HepG2 (cell line): Measurements from ENCODE around the gene SLC13A5. TPM values are rescaled to one million over a fixed set of nuclear protein-coding genes. Genes with fewer than 3 reads are reported as not detected.

ENCODE experiments used
- AGO1 ChIP-seq: fragments of 200-400 bp; formaldehyde crosslinking; IDR thresholded peaks from 2 replicates; pipeline ENCODE4 v1.6.1; 2017; ENCODE audit warnings: mild to moderate bottlenecking, low read depth, low read length, moderate library complexity; ENCODE audit not compliant: poor library complexity, severe bottlenecking
- ARHGAP35 ChIP-seq: sonication (generic); formaldehyde crosslinking; IDR thresholded peaks from 2 replicates; pipeline ENCODE4 v1.9.0; 2022; ENCODE audit warnings: mild to moderate bottlenecking, inconsistent platforms, moderate library complexity, missing genetic modification reagents, borderline replicate concordance
- CENPX ChIP-seq: sonication (generic); formaldehyde crosslinking; IDR thresholded peaks from 2 replicates; pipeline ENCODE4 v1.9.0; 2021; ENCODE audit warnings: mild to moderate bottlenecking, missing genetic modification reagents, moderate library complexity
- DNMT3B ChIP-seq: conservative IDR thresholded peaks from 2 replicates; pipeline ENCODE4 v1.6.1; 2016; ENCODE audit warnings: missing biosample characterization, control low read depth
- DPF2 ChIP-seq: sonication (generic); formaldehyde crosslinking; IDR thresholded peaks from 2 replicates; pipeline ENCODE4 v1.4.0; 2020; ENCODE audit warnings: mild to moderate bottlenecking, low read depth, missing genetic modification reagents, borderline replicate concordance
- GABPA ChIP-seq, 2 experiments: IDR thresholded peaks; 2 replicates each; pipeline ENCODE4 v1.6.1; 2011 to 2016; ENCODE audit warnings: low read depth in 2 of 2, low read length in 1 of 2, missing biosample characterization in 1 of 2, missing genetic modification characterization in 1 of 2
- IKZF5 ChIP-seq: IDR thresholded peaks from 2 replicates; pipeline ENCODE4 v1.6.1; 2018; ENCODE audit warnings: missing genetic modification reagents, mild to moderate bottlenecking, missing compliant biosample characterization
- MBNL3 ChIP-seq: fragments of 250-450 bp; sonication (Bioruptor Pico); conservative IDR thresholded peaks from 2 replicates; pipeline ENCODE4 v1.8.0; 2022; ENCODE audit warnings: mild to moderate bottlenecking, inconsistent platforms
- MIER3 ChIP-seq: IDR thresholded peaks from 2 replicates; pipeline ENCODE4 v1.6.1; 2016; ENCODE audit warnings: missing compliant biosample characterization, borderline replicate concordance
- MTA3 ChIP-seq: sonication (generic); formaldehyde crosslinking; IDR thresholded peaks from 2 replicates; pipeline ENCODE4 v1.4.0; 2020; ENCODE audit warnings: missing genetic modification reagents
- PAF1 ChIP-seq: IDR thresholded peaks from 2 replicates; pipeline ENCODE4 v1.6.1; 2016; ENCODE audit warnings: missing genetic modification reagents, missing compliant biosample characterization
- POGZ ChIP-seq: sonication (generic); formaldehyde crosslinking; IDR thresholded peaks from 2 replicates; pipeline ENCODE4 v1.4.0; 2020; ENCODE audit warnings: mild to moderate bottlenecking, missing genetic modification reagents
- POLR2A ChIP-seq, 2 experiments: IDR thresholded peaks; 2 replicates each; pipeline ENCODE4 v1.6.1; 2011; ENCODE audit warnings: low read depth in 2 of 2, low read length in 2 of 2, mild to moderate bottlenecking in 1 of 2, moderate library complexity in 1 of 2; ENCODE audit not compliant: insufficient read depth in 1 of 2
- PRMT3 ChIP-seq: sonication (generic); formaldehyde crosslinking; IDR thresholded peaks from 2 replicates; pipeline ENCODE4 v1.8.1; 2022; ENCODE audit warnings: low read depth, mild to moderate bottlenecking, moderate library complexity, missing genetic modification reagents, borderline replicate concordance
- RFXAP ChIP-seq: sonication (generic); formaldehyde crosslinking; IDR thresholded peaks from 2 replicates; pipeline ENCODE4 v1.4.0; 2020; ENCODE audit warnings: missing genetic modification reagents, borderline replicate concordance
- SAP130 ChIP-seq: IDR thresholded peaks from 2 replicates; pipeline ENCODE4 v1.6.1; 2016; ENCODE audit warnings: low read depth
- SKIL ChIP-seq: sonication (generic); formaldehyde crosslinking; IDR thresholded peaks from 2 replicates; pipeline ENCODE4 v1.8.0; 2022; ENCODE audit warnings: missing genetic modification reagents, mild to moderate bottlenecking, moderate library complexity, borderline replicate concordance
- SP1 ChIP-seq, 2 experiments: fragments of 450-650 bp in 1 of 2; sonication (generic) in 1 of 2; formaldehyde crosslinking in 1 of 2; IDR thresholded peaks; 2 replicates each; pipeline versions ENCODE4 v1.4.0 to v1.6.1; 2016 to 2020; ENCODE audit warnings: missing genetic modification reagents in 1 of 2
- ZKSCAN5 ChIP-seq: sonication (generic); formaldehyde crosslinking; IDR thresholded peaks from 2 replicates; pipeline ENCODE4 v1.5.1; 2020; ENCODE audit warnings: mild to moderate bottlenecking, missing genetic modification reagents
- ZNF513 ChIP-seq: sonication (generic); formaldehyde crosslinking; conservative IDR thresholded peaks from 2 replicates; pipeline ENCODE4 v1.5.0; 2020; ENCODE audit warnings: missing genetic modification reagents
- ZNF652 ChIP-seq: IDR thresholded peaks from 2 replicates; pipeline ENCODE4 v1.6.1; 2016; ENCODE audit warnings: low read depth, borderline replicate concordance
- ZNF816 ChIP-seq: sonication (generic); formaldehyde crosslinking; IDR thresholded peaks from 2 replicates; pipeline ENCODE4 v1.8.0; 2022; ENCODE audit warnings: missing genetic modification reagents, mild to moderate bottlenecking, borderline replicate concordance
- polyA plus RNA-seq, 8 experiments: library from polyadenylated mRNA; depleted of rRNA in 3 of 8; stranded (reverse) in 7 of 8; unstranded in 1 of 8; fragments of >200 nt; fragmentation: Illumina TruSeq in 4 of 8; extraction: Trizol in 4 of 8; gene quantifications; 2 replicates each; pipeline versions ENCODE4 v1.2.1 to v1.2.3, GENCODE V29; 2011 to 2016; ENCODE audit warnings: low read depth in 4 of 8, missing spikeins in 1 of 8, mixed read lengths in 1 of 8; ENCODE audit not compliant: insufficient read depth in 1 of 8
- total RNA-seq, 5 experiments: library from RNA; depleted of rRNA; stranded (reverse); fragments of >200 nt; fragmentation: Illumina TruSeq; extraction: Trizol; gene quantifications; 2 replicates each; pipeline ENCODE4 v1.2.3, GENCODE V29; 2016; ENCODE audit warnings: low read depth in 1 of 5
- TF ChIP-seq, protein P1 (sequence below): sonication (generic); formaldehyde crosslinking; IDR thresholded peaks from 2 replicates; pipeline ENCODE4 v1.4.0; 2020; ENCODE audit warnings: missing genetic modification reagents
- TF ChIP-seq, protein P2 (sequence below): sonication (generic); formaldehyde crosslinking; IDR thresholded peaks from 2 replicates; pipeline ENCODE4 v1.4.0; 2020; ENCODE audit warnings: missing genetic modification reagents, low read depth, mild to moderate bottlenecking, borderline replicate concordance

SLC13A5 gene
- total and polyA plus RNA-seq, 2 of the 13 experiments (the other 11 are each of a cell fraction or from before 2014, with no cell fraction given) = 42.8 to 310 TPM

DNA sequence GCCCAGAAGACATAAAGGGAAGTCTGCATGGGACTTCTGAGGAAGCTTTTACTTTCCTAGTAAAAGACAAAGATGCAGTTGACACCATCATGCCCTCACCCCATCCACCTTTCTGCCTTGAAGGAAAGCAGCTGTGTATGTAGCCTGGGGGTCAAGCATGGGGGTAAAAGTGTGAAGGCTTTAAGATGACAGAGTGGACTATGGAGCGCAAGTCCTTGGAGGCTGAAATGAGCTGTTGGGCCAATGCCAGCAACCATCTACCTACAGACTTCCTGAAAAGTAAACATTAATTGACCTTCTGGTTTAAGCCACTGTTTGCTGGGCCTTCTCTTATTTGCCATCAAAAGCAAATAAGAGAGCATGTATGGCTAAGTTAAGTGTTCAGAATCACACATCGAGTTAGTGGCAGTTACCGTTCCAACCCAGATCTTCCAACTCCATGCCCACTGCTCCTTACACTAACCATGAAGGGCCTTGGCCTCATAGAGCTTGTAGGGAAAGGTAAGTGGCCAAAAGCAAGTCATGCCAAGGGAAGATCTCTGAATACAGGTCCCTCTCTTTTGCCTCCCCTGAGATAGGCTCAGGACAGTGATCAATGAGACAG is 30.0 kb downstream of the SLC13A5 start (continued):
- peak; percentile 70 for TF ChIP-seq IKZF5 (CRISPR knock-in tag)
- TF ChIP-seq ZNF513 = no peak
- TF ChIP-seq RFXAP (CRISPR knock-in tag) = no peak
- no peak for TF ChIP-seq DNMT3B (CRISPR knock-in tag)
- no peak; the same call in 1 of the 2 replicates for TF ChIP-seq MIER3 (CRISPR knock-in tag)
- TF ChIP-seq MTA3 (CRISPR knock-in tag) = no peak
- TF ChIP-seq PAF1 (CRISPR knock-in tag) = no peak; the same call in 1 of the 2 replicates
- TF ChIP-seq, protein P1, sequence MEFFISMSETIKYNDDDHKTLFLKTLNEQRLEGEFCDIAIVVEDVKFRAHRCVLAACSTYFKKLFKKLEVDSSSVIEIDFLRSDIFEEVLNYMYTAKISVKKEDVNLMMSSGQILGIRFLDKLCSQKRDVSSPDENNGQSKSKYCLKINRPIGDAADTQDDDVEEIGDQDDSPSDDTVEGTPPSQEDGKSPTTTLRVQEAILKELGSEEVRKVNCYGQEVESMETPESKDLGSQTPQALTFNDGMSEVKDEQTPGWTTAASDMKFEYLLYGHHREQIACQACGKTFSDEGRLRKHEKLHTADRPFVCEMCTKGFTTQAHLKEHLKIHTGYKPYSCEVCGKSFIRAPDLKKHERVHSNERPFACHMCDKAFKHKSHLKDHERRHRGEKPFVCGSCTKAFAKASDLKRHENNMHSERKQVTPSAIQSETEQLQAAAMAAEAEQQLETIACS (CRISPR knock-in tag) = no peak
- TF ChIP-seq PRMT3 (CRISPR knock-in tag) = no peak
- peak; percentile 60 for TF ChIP-seq SAP130
- TF ChIP-seq, protein P2, sequence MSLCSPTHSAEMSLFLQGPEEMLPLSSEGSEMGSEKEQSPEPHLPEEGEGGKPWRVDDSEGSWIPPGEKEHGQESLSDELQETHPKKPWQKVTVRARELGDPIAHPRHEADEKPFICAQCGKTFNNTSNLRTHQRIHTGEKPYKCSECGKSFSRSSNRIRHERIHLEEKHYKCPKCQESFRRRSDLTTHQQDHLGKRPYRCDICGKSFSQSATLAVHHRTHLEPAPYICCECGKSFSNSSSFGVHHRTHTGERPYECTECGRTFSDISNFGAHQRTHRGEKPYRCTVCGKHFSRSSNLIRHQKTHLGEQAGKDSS = 0 out of 2 replicates have a peak, but pooled peaks have one; percentile 47
- no peak for TF ChIP-seq CENPX (CRISPR knock-in tag)
- TF ChIP-seq SP1 (IDR thresholded peaks at IDR 0.05) = no peak
- no peak for TF ChIP-seq SP1 (CRISPR knock-in tag; IDR thresholded peaks at IDR 0.05)
- no peak for TF ChIP-seq POGZ (CRISPR knock-in tag)
- no peak for TF ChIP-seq AGO1
- no peak for TF ChIP-seq ARHGAP35 (CRISPR knock-in tag)
- TF ChIP-seq ZNF652 (CRISPR knock-in tag) = no peak
- TF ChIP-seq SKIL (CRISPR knock-in tag) = no peak
- TF ChIP-seq ZNF816 (CRISPR knock-in tag) = no peak; the same call in 1 of the 2 replicates
- peak in 1 of 2 experiments; percentile 10; a peak in 2 of 4 replicates for TF ChIP-seq POLR2A (IDR thresholded peaks at IDR 0.05; ENCODE audit: insufficient read depth in 1 of 2, low read depth in 2 of 2, low read length in 2 of 2)
- no peak for TF ChIP-seq ZKSCAN5 (CRISPR knock-in tag)
- no peak for TF ChIP-seq MBNL3 (CRISPR knock-in tag)
- TF ChIP-seq GABPA (IDR thresholded peaks at IDR 0.05; ENCODE audit: low read depth, low read length) = no peak
- no peak for TF ChIP-seq GABPA (CRISPR knock-in tag; IDR thresholded peaks at IDR 0.05; ENCODE audit: low read depth)
- no peak for TF ChIP-seq DPF2 (CRISPR knock-in tag)
